ENCODE results near the gene TMEM125. TPM values are rescaled to one million over a fixed set of nuclear protein-coding genes. Genes with fewer than 3 reads are reported as not detected.

TMEM125 gene
- total and polyA plus RNA-seq, 2 experiments from 2014 or later = 2.0 TPM

GRCh38 chr1:43247256-43247921, 22.4 kb upstream of the TMEM125 start:
- H3K27ac ChIP-seq = no peak overlapping the region
- no peaks in the 10 kb centered on the region for H3K27me3 ChIP-seq
- no peak overlapping the region for H3K4me3 ChIP-seq
- H3K9me3 ChIP-seq (ENCODE audit: low read depth) = no peaks in the 10 kb centered on the region
- no peak for DNase-seq (ENCODE audit: low read depth in 1 of 2, low spot score in 1 of 2)
- H3K4me1 ChIP-seq (ENCODE audit: low read depth) = no peaks in the 10 kb centered on the region
- TF ChIP-seq CTCF (IDR thresholded peaks at IDR 0.05; ENCODE audit: low read depth, low read length) = no peak
- H3K36me3 ChIP-seq = no peaks in the 10 kb centered on the region

- no peak for DNase-seq (ENCODE audit: low read depth in 1 of 2, low spot score in 1 of 2)
- no peaks in the 10 kb centered on the region for H3K9me3 ChIP-seq (ENCODE audit: low read depth)
- no peak overlapping the region for H3K4me3 ChIP-seq
- no peaks in the 10 kb centered on the region for H3K4me1 ChIP-seq (ENCODE audit: low read depth)
- H3K27ac ChIP-seq = no peak overlapping the region
- H3K27me3 ChIP-seq = no peaks in the 10 kb centered on the region
- no peak for TF ChIP-seq CTCF (IDR thresholded peaks at IDR 0.05; ENCODE audit: low read depth, low read length)
- no peaks in the 10 kb centered on the region for H3K36me3 ChIP-seq
Measured at GRCh38 chr1:43250351-43250761, 19.4 kb upstream of the TMEM125 start.

GRCh38 chr1:43251024-43251423, 18.8 kb upstream of the TMEM125 start:
- no peak for DNase-seq (ENCODE audit: low read depth in 1 of 2, low spot score in 1 of 2)
- no peaks in the 10 kb centered on the region for H3K9me3 ChIP-seq (ENCODE audit: low read depth)
- H3K4me1 ChIP-seq (ENCODE audit: low read depth) = no peaks in the 10 kb centered on the region
- no peak overlapping the region for H3K27ac ChIP-seq
- no peaks in the 10 kb centered on the region for H3K36me3 ChIP-seq
- H3K4me3 ChIP-seq = no peak overlapping the region
- no peak for TF ChIP-seq CTCF (IDR thresholded peaks at IDR 0.05; ENCODE audit: low read depth, low read length)
- no peaks in the 10 kb centered on the region for H3K27me3 ChIP-seq

GRCh38 chr1:43252225-43252624, 17.6 kb upstream of the TMEM125 start:
- no peaks in the 10 kb centered on the region for H3K36me3 ChIP-seq
- TF ChIP-seq CTCF (IDR thresholded peaks at IDR 0.05; ENCODE audit: low read depth, low read length) = no peak
- H3K4me1 ChIP-seq (ENCODE audit: low read depth) = no peaks in the 10 kb centered on the region
- H3K27ac ChIP-seq = no peak overlapping the region
- no peak overlapping the region for H3K4me3 ChIP-seq
- H3K27me3 ChIP-seq = no peaks in the 10 kb centered on the region
- no peak for DNase-seq (ENCODE audit: low read depth in 1 of 2, low spot score in 1 of 2)
- H3K9me3 ChIP-seq (ENCODE audit: low read depth) = no peaks in the 10 kb centered on the region

GRCh38 chr1:43253173-43253572, 16.6 kb upstream of the TMEM125 start:
- Histone ChIP-seq H3K36me3 (no peaks in the 10 kb centered on the region), H3K27ac (no peak overlapping the region), H3K9me3 (ENCODE audit: low read depth) (no peaks in the 10 kb centered on the region), H3K27me3 (no peaks in the 10 kb centered on the region), H3K4me1 (ENCODE audit: low read depth) (no peaks in the 10 kb centered on the region), H3K4me3 (no peak overlapping the region)
- no peak for TF ChIP-seq CTCF (IDR thresholded peaks at IDR 0.05; ENCODE audit: low read depth, low read length)
- DNase-seq (ENCODE audit: low read depth in 1 of 2, low spot score in 1 of 2) = no peak
